SH-SY5Y (cell line): ENCODE data around the gene EYA4.

ENCODE experiments used
- GATA2 ChIP-seq: IDR thresholded peaks from 2 replicates; pipeline ENCODE4 v1.6.1; 2011; ENCODE audit warnings: mild to moderate bottlenecking, low read depth, low read length
- GATA3 ChIP-seq: IDR thresholded peaks from 2 replicates; pipeline ENCODE4 v1.6.1; 2011; ENCODE audit warnings: low read depth, mild to moderate bottlenecking, low read length, moderate library complexity

GRCh38 chr6:133394630-133395029, 153.5 kb downstream of the EYA4 start:
- no peak for TF ChIP-seq GATA3
- TF ChIP-seq GATA2: no peak
